A673 (cell line): ENCODE results near the gene HDAC7. TPM values are rescaled to one million over a fixed set of nuclear protein-coding genes. Genes with fewer than 3 reads are reported as not detected.

Experiments
- BruUV-seq: library from RNA; stranded (reverse); fragments of 400-500 nt; replicated peaks from 2 replicates; lab custom pipeline; 2021; lab: Mats Ljungman, UMichigan
- CTCF ChIA-PET: fragments of 300-600 bp; sonication (Branson Sonifier 250); formaldehyde crosslinking; loops from one replicate; lab custom pipeline; 2022; ENCODE audit warnings: antibody characterized with exemption; lab: Charles Lee
- POLR2A ChIA-PET: fragments of 300-600 bp; sonication (Branson Sonifier 250); formaldehyde crosslinking; loops from one replicate; lab custom pipeline; 2022; ENCODE audit warnings: antibody characterized with exemption; ENCODE audit not compliant: low non-redundant PET; lab: Charles Lee
- DNase-seq: peaks from one replicate; pipeline ENCODE4 v3.0.0-alpha.2; 2015; ENCODE audit warnings: low spot score
- H3K27ac ChIP-seq: fragments of 200-600 bp; sonication (generic); 2 replicates; pipeline ENCODE4 v1.5.1; 2016; ENCODE audit warnings: mixed run types, low read depth, mild to moderate bottlenecking, mixed read lengths, antibody characterized with exemption, low read length; ENCODE audit not compliant: poor library complexity, severe bottlenecking
- H3K27me3 ChIP-seq: fragments of 200-600 bp; sonication (generic); replicated peaks from 2 replicates; pipeline ENCODE4 v1.6.1; 2017; ENCODE audit warnings: mixed run types, low read depth, mild to moderate bottlenecking, mixed read lengths, antibody characterized with exemption, low read length; ENCODE audit not compliant: insufficient read depth, poor library complexity
- H3K36me3 ChIP-seq: fragments of 200-600 bp; sonication (generic); 2 replicates; pipeline ENCODE4 v1.6.1; 2016; ENCODE audit warnings: mixed run types, mild to moderate bottlenecking, mixed read lengths, antibody characterized with exemption, low read length; ENCODE audit not compliant: insufficient read depth, poor library complexity, severe bottlenecking
- H3K4me1 ChIP-seq: fragments of 200-600 bp; sonication (generic); 2 replicates; pipeline ENCODE4 v1.6.1; 2017; ENCODE audit warnings: mixed run types, mild to moderate bottlenecking, mixed read lengths, antibody characterized with exemption, low read length; ENCODE audit not compliant: insufficient read depth, poor library complexity, severe bottlenecking
- H3K4me3 ChIP-seq: fragments of 200-600 bp; sonication (generic); 2 replicates; pipeline ENCODE4 v1.5.1; 2016; ENCODE audit warnings: low read depth, mixed run types, mild to moderate bottlenecking, mixed read lengths, low read length; ENCODE audit not compliant: poor library complexity, severe bottlenecking
- H3K9me3 ChIP-seq: fragments of 200-600 bp; sonication (generic); 2 replicates; pipeline ENCODE4 v1.6.1; 2016; ENCODE audit warnings: mixed run types, low read depth, mild to moderate bottlenecking, mixed read lengths, antibody characterized with exemption, low read length; ENCODE audit not compliant: poor library complexity, severe bottlenecking
- EZH2 ChIP-seq: fragments of 200-600 bp; sonication (generic); IDR thresholded peaks from 2 replicates; pipeline ENCODE4 v1.6.1; 2017; ENCODE audit warnings: borderline replicate concordance, low read depth, mild to moderate bottlenecking, mixed read lengths, antibody characterized with exemption, low read length; ENCODE audit not compliant: poor library complexity, severe bottlenecking
- intact Hi-C: fragments of 100-400 bp; cut with micrococcal nuclease; formaldehyde crosslinking; loops from one replicate; pipeline ENCODE4 v1.10.0; 2022; ENCODE audit not compliant: unreplicated experiment
- total RNA-seq: library from RNA; stranded (reverse); gene quantifications from 2 replicates; pipeline ENCODE4 v1.2.3, GENCODE V29; 2021
- TF ChIP-seq, protein P1 (sequence below): fragments of 300-800, 200-600 bp; sonication (generic); conservative IDR thresholded peaks from 2 replicates; pipeline ENCODE4 v1.5.1; 2017; ENCODE audit warnings: low read depth, mild to moderate bottlenecking, antibody characterized with exemption, low read length, moderate library complexity, mixed read lengths

Gene HDAC7
- total RNA-seq, 1 experiment from 2014 or later: 58.9 TPM

DNA sequence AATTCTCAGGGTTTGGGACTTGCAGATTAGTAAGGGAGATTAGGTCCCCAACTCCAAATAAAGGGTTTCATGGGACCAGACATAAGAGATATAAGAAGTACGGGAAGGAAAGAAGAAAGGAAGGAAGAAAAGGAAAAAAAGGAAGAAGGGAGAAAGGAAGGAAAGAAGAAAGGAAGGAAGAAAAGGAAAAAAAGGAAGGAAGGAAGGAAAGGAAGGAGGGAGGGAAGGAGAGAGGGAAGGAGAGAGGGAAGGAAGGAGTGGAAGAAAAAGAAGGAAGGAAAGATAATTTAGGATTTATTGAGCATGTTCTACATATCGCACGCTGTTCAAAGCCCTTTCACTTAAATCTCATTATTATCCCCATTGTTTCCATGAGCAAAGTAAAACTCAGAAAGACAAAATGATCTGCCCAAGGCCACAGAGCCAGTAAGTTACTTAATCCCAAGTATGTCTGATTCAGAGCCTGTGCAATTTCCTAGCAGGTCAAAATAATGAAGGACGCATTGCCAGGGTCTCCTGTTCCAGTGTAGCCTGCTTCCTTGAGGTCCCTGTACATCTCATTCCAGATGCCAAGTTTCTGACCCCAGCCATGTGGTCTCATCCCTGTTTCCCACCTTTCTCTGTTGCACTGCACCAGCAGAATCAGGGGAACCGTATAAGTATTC, 3.9 kb upstream of the HDAC7 start:
- H3K4me3 ChIP-seq: no peak overlapping the region
- CTCF ChIA-PET: no interaction called here
- no peaks in the 10 kb centered on the region for H3K27me3 ChIP-seq
- no peak for DNase-seq
- H3K36me3 ChIP-seq: no peaks in the 10 kb centered on the region
- TF ChIP-seq EZH2: no peak
- TF ChIP-seq, protein P1, sequence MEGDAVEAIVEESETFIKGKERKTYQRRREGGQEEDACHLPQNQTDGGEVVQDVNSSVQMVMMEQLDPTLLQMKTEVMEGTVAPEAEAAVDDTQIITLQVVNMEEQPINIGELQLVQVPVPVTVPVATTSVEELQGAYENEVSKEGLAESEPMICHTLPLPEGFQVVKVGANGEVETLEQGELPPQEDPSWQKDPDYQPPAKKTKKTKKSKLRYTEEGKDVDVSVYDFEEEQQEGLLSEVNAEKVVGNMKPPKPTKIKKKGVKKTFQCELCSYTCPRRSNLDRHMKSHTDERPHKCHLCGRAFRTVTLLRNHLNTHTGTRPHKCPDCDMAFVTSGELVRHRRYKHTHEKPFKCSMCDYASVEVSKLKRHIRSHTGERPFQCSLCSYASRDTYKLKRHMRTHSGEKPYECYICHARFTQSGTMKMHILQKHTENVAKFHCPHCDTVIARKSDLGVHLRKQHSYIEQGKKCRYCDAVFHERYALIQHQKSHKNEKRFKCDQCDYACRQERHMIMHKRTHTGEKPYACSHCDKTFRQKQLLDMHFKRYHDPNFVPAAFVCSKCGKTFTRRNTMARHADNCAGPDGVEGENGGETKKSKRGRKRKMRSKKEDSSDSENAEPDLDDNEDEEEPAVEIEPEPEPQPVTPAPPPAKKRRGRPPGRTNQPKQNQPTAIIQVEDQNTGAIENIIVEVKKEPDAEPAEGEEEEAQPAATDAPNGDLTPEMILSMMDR: no peak
- intact Hi-C loops: no loop called here
- no TSS peak for BruUV-seq
- no peak overlapping the region for H3K27ac ChIP-seq
- peaks cover 27% of the 10 kb centered on the region for H3K4me1 ChIP-seq
- POLR2A ChIA-PET: no interaction called here
- H3K9me3 ChIP-seq: no peaks in the 10 kb centered on the region

DNA sequence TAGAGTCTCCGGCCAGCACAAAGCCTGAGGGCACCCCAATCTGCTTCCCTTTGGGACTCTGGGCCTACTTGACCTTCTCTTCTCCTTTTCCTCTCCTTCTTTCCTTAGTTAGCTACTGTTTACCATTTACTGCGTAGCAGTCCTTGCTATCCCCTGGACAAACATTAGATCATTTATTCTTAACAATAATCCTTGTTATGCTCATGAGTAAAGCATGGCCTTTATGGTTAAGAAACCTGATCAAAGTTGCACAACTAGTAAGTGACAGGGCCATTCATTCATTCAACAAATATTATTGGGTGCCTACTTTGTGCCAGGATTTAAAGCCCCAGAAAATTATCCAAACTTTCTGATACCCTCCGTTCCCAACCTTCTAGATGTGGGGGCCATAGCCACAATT, 3.2 kb upstream of the HDAC7 start:
- ChIA-PET POLR2A (no interaction called here), CTCF (interaction anchor here (2.1 kb wide), 1 partner anchor 16 kb away, joined by 14 read pairs; no protein-coding TSS in a partner anchor)
- Histone ChIP-seq H3K4me1 (peaks cover 31% of the 10 kb centered on the region), H3K4me3 (no peak overlapping the region), H3K9me3 (no peaks in the 10 kb centered on the region), H3K27ac (no peak overlapping the region), H3K27me3 (no peaks in the 10 kb centered on the region), H3K36me3 (no peaks in the 10 kb centered on the region)
- BruUV-seq: no TSS peak
- DNase-seq: no peak
- TF ChIP-seq, protein P1: no peak
- no peak for TF ChIP-seq EZH2
- intact Hi-C loops: no loop called here

DNA sequence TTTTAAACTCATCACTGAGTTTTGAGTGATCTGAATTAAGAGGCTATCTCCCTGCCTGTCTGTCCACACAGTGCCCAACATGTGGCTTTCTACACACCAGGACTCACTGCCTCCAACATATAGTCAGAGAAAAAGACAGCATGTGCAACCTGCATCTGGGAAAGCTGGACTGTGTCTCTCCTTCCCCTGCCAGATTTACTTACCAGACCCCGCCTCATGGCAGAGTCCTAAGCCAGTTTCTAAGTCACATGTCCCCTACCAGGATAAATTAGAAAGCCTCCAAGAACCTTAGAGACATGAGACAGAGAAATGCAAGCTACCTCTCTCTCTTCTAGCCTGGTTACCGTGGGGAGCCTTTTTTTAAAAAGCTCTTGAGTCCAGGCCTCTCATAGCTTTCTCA, 2.7 kb upstream of the HDAC7 start:
- DNase-seq: no peak
- no TSS peak for BruUV-seq
- intact Hi-C loops: no loop called here
- Histone ChIP-seq H3K4me3 (no peak overlapping the region), H3K27ac (no peak overlapping the region), H3K27me3 (no peaks in the 10 kb centered on the region), H3K36me3 (no peaks in the 10 kb centered on the region), H3K9me3 (no peaks in the 10 kb centered on the region), H3K4me1 (peaks cover 36% of the 10 kb centered on the region)
- ChIA-PET CTCF (interaction anchor here (2.1 kb wide), 1 partner anchor 16 kb away, joined by 14 read pairs; no protein-coding TSS in a partner anchor), POLR2A (no interaction called here)
- TF ChIP-seq, protein P1: no peak
- no peak for TF ChIP-seq EZH2
